ENCODE measurements around the gene CCNB2.

Gene CCNB2

GRCh38 chr15:59169251-59169708 is 64.3 kb downstream of the CCNB2 start:
- no peak for DNase-seq

DNA sequence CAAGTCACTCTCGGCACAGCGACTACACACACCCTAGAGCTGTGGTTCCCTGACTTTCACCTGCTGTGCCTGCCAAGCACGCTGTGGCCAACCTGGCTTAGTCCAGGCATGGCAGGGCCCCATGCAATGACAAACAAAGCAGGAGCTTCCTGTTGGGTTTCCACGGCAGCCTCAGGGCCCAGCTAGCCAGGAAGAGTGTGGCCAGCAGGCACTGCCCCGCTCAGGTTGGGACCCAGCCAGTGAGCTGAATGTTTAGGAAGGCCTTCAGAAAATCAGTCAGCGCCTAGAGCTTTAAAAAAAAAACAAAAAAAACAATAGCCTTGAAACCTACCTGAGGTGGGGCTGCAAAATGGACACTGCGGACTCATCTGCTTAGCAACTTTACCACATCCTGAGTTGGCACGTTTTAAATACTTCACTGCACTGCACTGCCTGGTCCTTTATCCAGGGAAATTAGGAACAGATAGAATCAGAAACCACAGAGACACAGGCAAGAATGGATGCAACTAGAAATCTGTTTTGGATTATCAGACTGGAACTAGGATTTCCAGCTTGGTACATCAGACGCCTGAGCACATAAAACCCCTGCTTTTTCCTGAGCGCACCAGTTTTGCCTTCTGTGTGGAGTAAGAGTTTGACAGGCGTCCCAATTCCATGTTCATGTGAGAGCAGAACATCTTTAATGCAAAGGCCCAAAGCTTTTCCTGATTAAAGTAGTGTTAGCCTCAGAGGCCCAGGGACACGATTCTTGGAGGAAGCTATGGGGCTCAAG is 65.5 kb downstream of the CCNB2 start:
- DNase-seq, result peak; percentile 66

DNA sequence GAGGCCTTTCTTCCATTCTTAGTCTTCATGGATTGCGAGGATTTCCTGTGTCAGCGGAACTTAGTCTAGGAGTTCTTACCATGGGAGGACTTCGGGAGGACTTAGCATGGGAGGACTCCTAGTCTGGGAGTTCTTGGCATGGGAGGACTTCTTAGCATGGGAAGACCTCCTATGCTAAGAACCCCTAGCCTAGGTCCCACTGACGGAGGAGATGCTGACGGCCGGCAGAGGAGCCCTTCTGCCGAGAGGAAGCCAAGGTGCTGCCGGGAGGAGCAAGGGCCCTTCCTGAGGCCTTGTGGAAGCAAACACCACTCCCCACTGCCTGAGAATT is 66.1 kb downstream of the CCNB2 start:
- no peak for DNase-seq

GRCh38 chr15:59172289-59172901 is 67.4 kb downstream of the CCNB2 start:
- no peak for DNase-seq

DNA sequence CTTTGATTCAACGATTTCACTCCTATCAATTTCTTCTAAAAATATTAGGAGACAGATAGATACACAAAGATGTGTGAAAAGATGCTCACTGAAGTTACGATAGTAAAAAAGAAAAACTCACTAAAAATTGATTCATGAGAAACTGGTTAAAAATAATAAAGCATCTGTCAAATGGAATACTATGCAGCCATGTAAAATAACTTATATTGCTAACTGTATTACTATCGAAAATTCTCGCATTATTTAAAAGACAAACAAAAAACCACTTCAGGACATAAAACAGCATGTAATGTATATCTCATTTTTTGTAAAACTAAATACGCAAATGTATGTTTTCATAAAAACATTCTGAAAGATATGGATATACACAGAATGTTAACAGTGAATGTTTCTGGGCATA is 68.2 kb downstream of the CCNB2 start:
- DNase-seq, result no peak

GRCh38 chr15:59174151-59174834 is 69.3 kb downstream of the CCNB2 start:
- DNase-seq, result no peak

All from NCI-H345 (cell line).